Vagina (tissue), 2 donors: ENCODE measurements around the gene TEF.

Experiments
- CTCF ChIP-seq, 3 experiments: fragments of 450-650 bp in 2 of 3; fragments of 200-600 bp in 1 of 3; sonication (generic) in 1 of 3; IDR thresholded peaks; one replicate each; pipeline ENCODE4 v1.5.1; 2017 to 2019; ENCODE audit warnings: antibody characterized with exemption in 3 of 3, mild to moderate bottlenecking in 2 of 3, moderate library complexity in 2 of 3
- POLR2A ChIP-seq, 2 donors: fragments of 450-650 bp; IDR thresholded peaks; one replicate each; pipeline ENCODE4 v1.6.1; 2017; ENCODE audit warnings: antibody characterized with exemption in 2 of 2, mild to moderate bottlenecking in 2 of 2, moderate library complexity in 2 of 2

- TF ChIP-seq CTCF (IDR thresholded peaks at IDR 0.05) (no peak), POLR2A (IDR thresholded peaks at IDR 0.05) (no peak)
These were observed 28.6 kb downstream of the TEF start for GRCh38 chr22:41410311-41410751.
